ENCODE results near the gene CCL19.

The CCL19 gene

GRCh38 chr9:34693560-34693959, 2.5 kb upstream of the CCL19 start:
- no peak for DNase-seq

DNA sequence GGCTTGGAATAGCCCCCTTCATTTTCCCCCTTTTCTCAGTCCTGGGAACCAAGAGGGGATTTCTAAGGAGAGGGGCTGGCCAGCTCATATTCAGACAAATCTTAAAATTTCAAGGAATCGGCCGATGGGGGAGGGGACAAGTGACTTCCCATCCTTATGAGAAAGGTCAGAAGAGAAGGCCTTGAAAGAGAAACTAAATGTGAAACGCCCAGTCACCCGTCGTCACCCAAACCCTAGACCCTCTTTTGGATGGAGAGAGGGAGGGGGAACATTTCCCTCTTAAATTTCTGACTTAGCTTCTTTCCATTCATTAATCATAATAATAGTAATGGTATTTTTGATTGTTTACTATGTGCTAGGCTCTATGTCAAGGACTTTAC, 850 bp upstream of the CCL19 start:
- no peak for DNase-seq

DNA sequence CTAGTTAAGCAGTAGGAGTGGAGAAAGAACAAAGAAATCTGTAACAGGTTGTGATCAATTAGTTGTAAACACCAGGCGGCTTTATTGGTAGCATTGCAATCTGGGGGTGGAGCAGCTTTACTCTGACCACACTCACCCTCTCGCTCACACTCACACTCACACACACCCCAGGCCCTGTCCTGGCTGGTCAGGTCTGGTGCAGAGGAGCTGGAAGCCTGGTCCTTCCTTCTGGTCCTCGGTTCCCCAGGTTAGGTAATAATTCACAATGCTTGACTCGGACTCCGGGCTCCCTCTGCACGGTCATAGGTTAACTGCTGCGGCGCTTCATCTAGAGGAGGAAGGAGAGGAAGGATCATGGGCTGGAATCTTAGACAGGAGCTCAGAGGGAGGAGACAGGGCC, 1.6 kb downstream of the CCL19 start:
- no peak for DNase-seq

GRCh38 chr9:34689116-34689470, 2.0 kb downstream of the CCL19 start:
- no peak for DNase-seq

GRCh38 chr9:34688329-34689115, 2.6 kb downstream of the CCL19 start:
- DNase-seq, result no peak

DNA sequence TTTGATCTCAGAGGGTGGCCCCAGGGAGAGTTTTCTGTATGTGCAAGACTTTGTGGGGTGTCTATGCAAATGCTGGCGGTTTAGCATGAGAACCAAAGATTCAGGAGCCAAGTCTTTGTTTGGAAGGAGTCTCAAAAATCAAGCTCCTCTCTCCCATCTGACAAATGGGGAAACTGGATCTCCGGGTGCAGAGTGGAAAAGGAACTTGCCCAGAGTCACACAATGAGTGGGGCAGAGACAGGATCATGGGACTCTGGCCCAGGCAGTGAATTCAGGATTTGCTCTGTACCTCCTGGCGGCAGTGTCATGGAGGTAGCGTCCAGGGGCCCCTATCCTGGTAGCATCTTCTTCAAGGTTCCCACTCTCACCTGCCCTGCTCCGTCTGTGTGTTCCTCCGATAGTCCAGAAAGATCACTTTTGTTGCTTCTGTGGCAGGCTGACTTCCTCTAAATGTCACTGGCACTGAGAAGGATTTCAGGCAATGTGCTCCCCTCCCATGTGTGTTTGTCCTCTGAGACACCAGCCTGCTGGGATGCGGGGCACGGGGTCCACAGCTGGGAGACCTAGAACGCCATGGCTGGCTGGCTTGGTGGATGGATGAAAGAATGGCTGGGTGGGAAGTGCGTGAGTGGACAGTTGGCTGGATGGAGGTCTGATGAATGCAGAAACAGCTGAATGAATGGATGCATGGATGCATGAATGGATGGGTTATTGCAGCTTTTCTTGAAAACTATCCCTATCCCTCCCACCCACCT, 3.6 kb downstream of the CCL19 start:
- DNase-seq, result no peak

GRCh38 chr9:34686732-34687131, 4.3 kb downstream of the CCL19 start:
- no peak for DNase-seq

DNA sequence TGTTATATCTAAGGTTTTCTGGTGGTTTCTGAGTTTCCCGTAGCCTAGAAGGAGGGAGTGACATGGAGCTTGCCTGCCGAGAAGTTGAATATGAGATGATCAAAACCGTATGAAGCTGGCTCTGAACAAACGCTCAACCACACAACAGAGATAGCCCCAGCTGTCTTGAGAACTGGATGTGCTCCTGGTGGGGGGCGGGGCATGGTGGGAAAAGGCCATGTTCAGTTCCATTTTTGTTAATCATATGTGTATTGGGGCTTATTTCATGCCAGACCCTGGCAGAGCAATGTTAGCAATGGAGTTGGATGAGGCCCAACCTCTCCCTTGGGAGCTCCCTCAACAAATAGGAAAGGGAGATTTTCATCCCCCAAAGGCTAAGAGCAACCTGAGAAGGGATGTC, 4.8 kb downstream of the CCL19 start:
- DNase-seq, result no peak

GRCh38 chr9:34685591-34685990, 5.5 kb downstream of the CCL19 start:
- no peak for DNase-seq

- no peak for DNase-seq
Observed at GRCh38 chr9:34684816-34685215, 6.3 kb downstream of the CCL19 start.

- peak; percentile 32 to 36 for DNase-seq
Observed at GRCh38 chr9:34684145-34684544, 6.9 kb downstream of the CCL19 start.

- DNase-seq, result no peak
Observed at GRCh38 chr9:34675869-34676268, 15.2 kb downstream of the CCL19 start.

DNA sequence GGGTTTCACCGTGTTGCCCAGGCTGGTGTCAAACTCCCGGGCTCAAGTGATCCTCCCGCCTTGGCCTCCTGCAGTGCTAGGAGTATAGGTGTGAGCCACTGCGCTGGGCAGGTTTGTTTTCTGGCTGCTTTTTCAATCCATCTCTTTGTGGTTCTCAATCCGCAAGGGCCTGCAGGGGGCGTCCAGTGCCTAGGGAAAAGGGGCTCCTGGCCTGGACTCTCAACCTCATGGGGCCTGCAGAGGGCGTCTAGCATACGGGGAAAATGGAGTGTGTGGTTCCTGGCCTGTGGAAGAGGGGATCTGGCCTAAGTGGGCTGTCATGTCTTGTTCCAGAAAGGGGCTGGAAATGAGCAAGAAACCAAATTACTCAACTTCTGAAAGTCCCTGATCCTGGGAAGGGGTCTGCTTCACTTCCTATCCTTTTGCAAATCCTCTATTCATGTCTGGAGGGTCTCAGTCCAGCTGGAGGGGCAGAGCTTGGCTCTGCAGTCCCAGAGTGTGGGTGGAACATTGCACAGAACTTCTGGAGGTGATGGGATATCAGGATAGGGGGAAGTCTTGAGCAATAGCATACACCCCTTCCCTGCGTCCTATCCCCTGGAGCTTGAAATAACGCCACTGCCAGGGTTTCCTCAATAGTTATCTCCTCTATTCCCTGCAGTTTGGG, 15.9 kb downstream of the CCL19 start:
- DNase-seq, result peak; percentile 69 to 75

DNA sequence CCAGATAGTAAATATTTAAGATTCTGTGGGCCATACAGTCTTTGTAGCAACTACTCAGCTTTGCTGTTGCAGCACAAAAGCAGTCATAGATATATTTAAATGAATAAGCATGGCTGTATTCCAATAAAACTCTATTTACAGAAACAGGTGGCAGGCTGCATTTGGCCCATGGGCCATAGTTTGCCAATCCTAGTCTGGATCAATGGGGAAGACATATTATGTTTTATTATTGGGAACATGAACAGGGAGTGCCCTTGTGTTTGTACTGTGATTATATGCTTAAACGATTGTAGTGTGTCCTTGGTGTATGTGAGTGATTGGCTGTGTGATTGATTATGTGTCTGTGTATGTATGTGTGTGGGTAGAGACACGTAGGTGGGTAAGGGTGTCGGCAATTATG, 16.6 kb downstream of the CCL19 start:
- DNase-seq, result no peak

- no peak for DNase-seq
Observed at GRCh38 chr9:34671307-34671706, 19.8 kb downstream of the CCL19 start.

- DNase-seq, result no peak
Observed at GRCh38 chr9:34669809-34670562, 21.1 kb downstream of the CCL19 start.

- DNase-seq, result peak; percentile 81 to 82
Observed at GRCh38 chr9:34665381-34666250, 25.5 kb downstream of the CCL19 start.

DNA sequence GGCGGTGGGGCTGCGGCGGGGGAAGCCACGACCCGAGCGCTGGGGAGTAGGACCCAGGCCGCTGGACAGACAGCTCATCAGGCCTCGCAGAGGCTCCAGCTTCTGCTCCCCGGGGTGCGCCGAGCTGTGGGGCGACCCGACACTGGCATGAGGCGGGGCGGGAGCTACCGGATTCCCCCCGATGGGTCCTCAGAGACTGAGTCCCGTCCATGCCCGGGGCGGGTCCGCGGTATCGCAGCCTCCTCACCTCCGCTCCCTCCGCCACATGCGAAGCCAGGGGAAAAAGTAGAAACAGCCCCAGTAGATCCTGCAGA, 26.1 kb downstream of the CCL19 start:
- DNase-seq, result no peak

GRCh38 chr9:34664281-34665066, 26.6 kb downstream of the CCL19 start:
- peak; percentile 63 to 82 for DNase-seq

DNA sequence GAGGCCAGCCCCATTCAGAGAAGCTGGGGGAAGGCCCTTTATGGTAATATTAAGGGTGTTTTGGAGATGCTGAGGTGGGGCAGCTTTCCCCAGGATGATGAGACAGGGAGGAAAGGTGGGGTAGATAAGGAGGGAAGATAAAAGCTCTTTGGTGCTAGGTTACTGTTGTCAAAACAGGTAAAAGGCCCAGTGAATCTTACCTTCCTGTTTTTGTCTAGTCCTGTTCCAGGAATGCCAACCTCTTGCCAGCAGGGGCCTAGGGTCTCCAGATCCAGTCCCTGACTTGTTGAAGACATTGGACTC, 27.8 kb downstream of the CCL19 start:
- no peak for DNase-seq

- peak in 1 of 2 donors; percentile 25 for DNase-seq
Observed at GRCh38 chr9:34662526-34663302, 28.4 kb downstream of the CCL19 start, which contains the start of gene CCL27. Gene CCL27 (minus strand): TSS chr9:34662657. CDS start chr9:34662633, 24 bp downstream.
